ENCODE data around the gene CLK3.
"Not testable (repeated sequence)": the region's sequence is repeated elsewhere in the genome, so short reads cannot be mapped to it uniquely, and the experiment has no call there.

Gene CLK3

GRCh38 chr15:74646480-74646879 is 30.8 kb downstream of the CLK3 start:
- no peak for DNase-seq

DNA sequence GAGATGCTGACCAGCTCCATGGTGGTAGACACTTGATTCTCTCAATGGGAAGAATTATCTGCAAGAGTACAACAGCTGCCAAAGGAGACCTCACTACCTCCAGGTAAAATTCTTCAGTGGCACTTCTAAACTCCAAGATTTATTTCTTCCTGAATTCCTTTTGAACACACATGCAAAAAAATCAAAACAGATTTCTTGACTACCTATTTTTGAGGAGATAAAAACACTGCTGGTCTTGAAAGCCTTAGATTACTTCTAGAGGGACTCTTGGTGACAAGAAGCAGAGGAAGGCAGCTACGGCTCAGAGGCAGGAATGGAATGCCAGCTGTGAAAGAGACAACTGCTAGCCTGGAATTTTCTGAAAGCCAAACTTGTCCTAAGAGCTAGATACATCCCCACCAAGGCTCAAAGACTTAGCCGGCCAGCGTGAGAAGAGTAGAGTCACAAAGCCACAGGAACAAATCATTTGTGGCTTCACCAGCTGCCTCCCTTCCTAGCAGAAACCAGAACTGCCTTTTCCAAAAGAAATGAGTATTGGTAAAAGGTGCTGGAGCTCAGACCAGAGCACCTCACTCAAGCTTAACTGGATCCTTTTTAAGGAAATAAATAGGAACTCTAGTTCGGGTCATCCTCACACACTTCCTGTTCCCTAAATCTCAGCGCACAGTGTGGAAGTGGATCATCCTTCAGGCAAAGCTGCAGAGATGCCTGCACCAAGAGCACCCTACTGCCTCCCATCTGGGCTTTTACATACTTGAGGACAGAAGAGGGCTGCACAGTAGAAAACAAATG is 32.6 kb downstream of the CLK3 start:
- DNase-seq: no peak

- no peak for DNase-seq
These were observed 35.7 kb downstream of the CLK3 start for GRCh38 chr15:74651242-74651741.

DNA sequence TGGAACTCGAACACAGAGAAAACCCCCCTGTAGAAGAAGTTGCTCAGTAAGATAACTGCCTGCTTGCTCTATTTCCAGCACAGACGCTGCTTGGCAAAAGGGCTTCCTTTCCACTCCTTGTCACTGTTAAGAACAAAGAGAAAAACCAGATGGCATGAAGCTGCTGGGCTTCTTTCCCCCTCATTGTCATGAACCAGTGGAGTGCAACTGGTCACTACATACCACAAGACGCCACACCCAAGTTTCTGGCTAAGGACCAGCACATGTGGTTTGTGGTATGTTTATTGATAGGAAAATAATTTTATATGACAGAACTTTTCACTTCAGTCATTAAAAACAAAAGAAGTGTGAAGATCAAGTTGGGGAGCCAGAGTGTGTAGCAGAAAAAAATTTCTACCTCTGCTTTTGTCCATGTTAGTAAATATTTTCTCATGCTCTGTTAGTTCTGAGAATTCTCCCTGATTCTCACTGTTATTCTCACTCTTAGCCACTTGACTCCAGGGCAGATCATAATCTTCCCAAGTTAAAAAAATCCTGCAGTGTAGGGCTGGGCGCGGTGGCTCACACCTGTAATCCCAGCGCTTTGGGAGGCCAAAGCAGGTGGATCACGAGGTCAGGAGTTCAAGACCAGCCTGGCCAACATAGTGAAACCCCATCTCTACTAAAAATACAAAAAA is 37.9 kb downstream of the CLK3 start:
- no peak for DNase-seq

DNA sequence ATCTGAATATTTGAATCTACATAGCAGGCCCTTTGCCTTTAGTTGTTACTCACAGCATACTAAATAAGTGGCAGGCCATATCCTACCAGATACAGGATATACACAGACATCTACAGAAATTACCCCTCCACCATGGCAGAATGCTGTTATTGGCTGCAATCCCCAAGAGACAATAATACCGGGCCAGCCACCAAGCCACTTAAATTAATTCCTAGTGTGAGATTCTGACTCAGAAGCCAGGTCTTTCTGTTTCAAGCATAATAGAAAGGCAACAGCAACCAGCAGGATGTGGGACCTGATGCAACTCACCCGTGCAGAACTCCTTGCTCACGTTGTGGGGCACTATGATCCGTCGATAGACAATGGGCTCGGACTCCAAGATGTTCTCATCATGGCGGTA is 39.8 kb downstream of the CLK3 start:
- no peak for DNase-seq

GRCh38 chr15:74656935-74657535 is 41.4 kb downstream of the CLK3 start:
- no peak for DNase-seq

GRCh38 chr15:74657846-74658245 is 42.2 kb downstream of the CLK3 start:
- DNase-seq: no peak

DNA sequence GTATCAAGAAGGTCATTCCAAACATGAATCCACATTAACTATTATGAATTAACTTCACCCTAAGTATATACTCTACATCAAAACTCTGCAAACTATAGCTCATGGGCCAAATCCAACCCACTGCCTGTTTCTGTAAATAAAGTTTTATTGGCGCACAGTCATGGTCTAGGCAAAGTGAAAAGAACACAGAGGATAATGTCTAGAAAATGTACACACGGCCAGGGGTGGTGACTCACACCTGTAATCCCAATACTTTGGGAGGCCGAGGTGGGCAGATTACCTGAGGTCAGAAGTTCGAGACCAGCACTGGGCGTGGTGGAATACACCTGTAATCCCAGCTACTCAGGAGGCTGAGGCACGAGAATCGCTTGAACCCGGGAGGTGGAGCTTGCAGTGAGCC is 45.6 kb downstream of the CLK3 start:
- not testable (repeated sequence) for DNase-seq

- DNase-seq: no peak
These were observed 46.6 kb downstream of the CLK3 start for GRCh38 chr15:74662064-74662860.

GRCh38 chr15:74663303-74664027 is 47.8 kb downstream of the CLK3 start:
- no peak for DNase-seq

DNA sequence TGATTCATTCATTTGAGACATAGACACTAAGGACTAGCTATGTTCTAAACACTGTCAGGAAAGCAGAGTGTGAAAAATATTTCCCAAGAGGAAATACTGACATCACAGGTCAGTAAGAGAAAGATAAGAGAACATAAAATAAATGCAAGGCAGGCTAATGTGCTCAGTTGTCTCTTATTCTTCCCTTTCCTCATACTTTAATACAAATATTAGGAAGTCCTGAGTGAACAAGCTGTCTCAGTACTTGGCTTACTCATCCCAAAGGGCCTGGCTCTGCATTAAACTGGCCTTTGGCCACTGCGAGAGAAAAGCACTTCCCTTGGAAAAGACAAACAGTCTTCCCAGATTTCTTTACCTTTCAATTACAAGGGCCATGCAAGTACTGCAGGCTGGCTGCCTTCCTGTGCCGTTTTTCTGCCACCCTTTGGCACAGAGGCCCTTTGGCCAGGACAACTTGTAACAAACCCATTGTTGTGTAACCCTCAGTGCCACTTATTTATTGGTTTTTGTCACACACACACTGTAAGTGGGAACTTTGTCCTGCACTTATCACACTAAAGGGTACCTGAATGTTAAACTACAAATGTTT is 48.5 kb downstream of the CLK3 start:
- DNase-seq: no peak

- no peak for DNase-seq
These were observed 49.0 kb downstream of the CLK3 start for GRCh38 chr15:74664670-74665069.

GRCh38 chr15:74667975-74668374 is 52.3 kb downstream of the CLK3 start:
- DNase-seq: no peak

- no peak for DNase-seq
These were observed 54.0 kb downstream of the CLK3 start for GRCh38 chr15:74669627-74670026.

DNA sequence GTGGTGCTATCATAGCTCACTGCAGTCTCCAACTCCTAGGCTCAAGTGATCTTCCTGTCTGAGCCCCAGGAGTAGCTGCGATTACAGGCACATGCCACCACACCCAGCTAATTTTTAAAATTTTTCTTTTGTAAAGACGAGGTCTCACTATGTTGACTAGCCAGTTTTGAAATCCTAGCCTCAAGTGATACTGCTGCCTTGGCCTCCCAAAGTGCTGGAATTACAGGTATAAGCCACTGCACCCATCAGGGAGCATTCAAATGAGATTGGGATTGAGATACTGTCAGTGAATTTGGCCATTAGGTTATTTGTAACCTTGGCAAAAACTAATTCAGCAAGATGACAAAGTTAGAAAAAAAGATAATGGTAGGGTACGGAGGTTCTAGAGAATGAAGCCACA is 58.5 kb downstream of the CLK3 start:
- DNase-seq: no peak

DNA sequence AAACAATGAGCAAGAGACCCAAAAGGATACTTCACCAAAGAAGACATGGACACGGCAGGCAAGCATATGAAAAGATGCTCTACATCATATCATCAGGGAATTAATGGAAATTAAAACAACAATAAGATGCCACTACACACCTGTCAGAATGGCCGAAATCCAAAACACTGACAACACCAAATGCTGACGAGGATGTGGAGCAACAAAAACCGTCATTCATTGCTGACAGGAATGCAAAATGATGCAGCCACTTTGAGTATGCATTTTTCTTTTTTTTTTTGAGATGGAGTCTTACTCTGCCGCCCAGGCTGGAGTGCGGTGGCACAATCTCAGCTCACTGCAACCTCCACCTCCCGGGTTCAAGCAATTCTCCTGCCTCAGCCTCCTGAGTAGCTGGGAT is 61.2 kb downstream of the CLK3 start:
- no peak for DNase-seq
